Measurements from ENCODE around the gene TNNC2. TPM values are rescaled to one million over a fixed set of nuclear protein-coding genes. Genes with fewer than 3 reads are reported as not detected.

Gene TNNC2
- total RNA-seq, 2 experiments from 2014 or later: not detected

- Histone ChIP-seq H3K4me1 (ENCODE audit: insufficient read depth, low read length, poor library complexity, severe bottlenecking) (peaks cover 19% of the 10 kb centered on the region), H3K9me2 (ENCODE audit: insufficient read depth, low read length) (no peaks in the 10 kb centered on the region), H3K36me3 (ENCODE audit: insufficient read depth, low read length) (peaks cover 94% of the 10 kb centered on the region), H2AFZ (ENCODE audit: low read length) (peak within 1 kb of the TSS; percentile 61), H3K9me3 (ENCODE audit: low read length) (peaks cover 10% of the 10 kb centered on the region; the same call in 1 of the 2 replicates), H3K27ac (ENCODE audit: low read depth, low read length, poor library complexity, severe bottlenecking) (peak within 1 kb of the TSS; percentile 79), H3K4me3 (ENCODE audit: low read depth, low read length, poor library complexity, severe bottlenecking) (peak within 1 kb of the TSS; percentile 82), H4K20me1 (ENCODE audit: insufficient read depth, low read length) (no peaks in the 10 kb centered on the region), H3K79me2 (ENCODE audit: insufficient read depth, low read depth, low read length) (peaks cover 28% of the 10 kb centered on the region), H3K4me2 (ENCODE audit: low read length) (peak within 1 kb of the TSS; percentile 65)
- ChIA-PET POLR2A (interaction anchor here (1.1 to 1.3 kb wide), 2 partner anchors 46 to 69 kb away, joined by 4 to 7 read pairs; partner anchors contain the start of gene ZSWIM1), CTCF (ENCODE audit: unreplicated experiment) (interaction anchor here (0.8 to 1.4 kb wide), 2 partner anchors 14 to 158 kb away, joined by 3 to 4 read pairs; no protein-coding TSS in a partner anchor)
- peak; percentile 99 for DNase-seq (ENCODE audit: low spot score)
- intact Hi-C loops (cut with micrococcal nuclease; ENCODE audit: unreplicated experiment): loop anchor here (1.0 to 5.0 kb wide), 2 partner anchors 45 to 160 kb away; partner anchors contain the start of genes ACOT8, ZNF335 and ZSWIM3
- no TSS peak for BruUV-seq (replicated peaks)
- TF ChIP-seq, protein P1, sequence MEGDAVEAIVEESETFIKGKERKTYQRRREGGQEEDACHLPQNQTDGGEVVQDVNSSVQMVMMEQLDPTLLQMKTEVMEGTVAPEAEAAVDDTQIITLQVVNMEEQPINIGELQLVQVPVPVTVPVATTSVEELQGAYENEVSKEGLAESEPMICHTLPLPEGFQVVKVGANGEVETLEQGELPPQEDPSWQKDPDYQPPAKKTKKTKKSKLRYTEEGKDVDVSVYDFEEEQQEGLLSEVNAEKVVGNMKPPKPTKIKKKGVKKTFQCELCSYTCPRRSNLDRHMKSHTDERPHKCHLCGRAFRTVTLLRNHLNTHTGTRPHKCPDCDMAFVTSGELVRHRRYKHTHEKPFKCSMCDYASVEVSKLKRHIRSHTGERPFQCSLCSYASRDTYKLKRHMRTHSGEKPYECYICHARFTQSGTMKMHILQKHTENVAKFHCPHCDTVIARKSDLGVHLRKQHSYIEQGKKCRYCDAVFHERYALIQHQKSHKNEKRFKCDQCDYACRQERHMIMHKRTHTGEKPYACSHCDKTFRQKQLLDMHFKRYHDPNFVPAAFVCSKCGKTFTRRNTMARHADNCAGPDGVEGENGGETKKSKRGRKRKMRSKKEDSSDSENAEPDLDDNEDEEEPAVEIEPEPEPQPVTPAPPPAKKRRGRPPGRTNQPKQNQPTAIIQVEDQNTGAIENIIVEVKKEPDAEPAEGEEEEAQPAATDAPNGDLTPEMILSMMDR (conservative IDR thresholded peaks at IDR 0.05; ENCODE audit: low read length): no peak
- no peak for TF ChIP-seq EZH2phosphoT487 (IDR thresholded peaks at IDR 0.05; ENCODE audit: borderline replicate concordance, low read depth, low read length)
Observed at GRCh38 chr20:45812157-45813005, 14.7 kb downstream of the TNNC2 start, which contains the start of gene UBE2C. Gene UBE2C, plus strand, starts transcription at chr20:45812644. Its CDS starts 52 bp downstream, at chr20:45812696.

DNA sequence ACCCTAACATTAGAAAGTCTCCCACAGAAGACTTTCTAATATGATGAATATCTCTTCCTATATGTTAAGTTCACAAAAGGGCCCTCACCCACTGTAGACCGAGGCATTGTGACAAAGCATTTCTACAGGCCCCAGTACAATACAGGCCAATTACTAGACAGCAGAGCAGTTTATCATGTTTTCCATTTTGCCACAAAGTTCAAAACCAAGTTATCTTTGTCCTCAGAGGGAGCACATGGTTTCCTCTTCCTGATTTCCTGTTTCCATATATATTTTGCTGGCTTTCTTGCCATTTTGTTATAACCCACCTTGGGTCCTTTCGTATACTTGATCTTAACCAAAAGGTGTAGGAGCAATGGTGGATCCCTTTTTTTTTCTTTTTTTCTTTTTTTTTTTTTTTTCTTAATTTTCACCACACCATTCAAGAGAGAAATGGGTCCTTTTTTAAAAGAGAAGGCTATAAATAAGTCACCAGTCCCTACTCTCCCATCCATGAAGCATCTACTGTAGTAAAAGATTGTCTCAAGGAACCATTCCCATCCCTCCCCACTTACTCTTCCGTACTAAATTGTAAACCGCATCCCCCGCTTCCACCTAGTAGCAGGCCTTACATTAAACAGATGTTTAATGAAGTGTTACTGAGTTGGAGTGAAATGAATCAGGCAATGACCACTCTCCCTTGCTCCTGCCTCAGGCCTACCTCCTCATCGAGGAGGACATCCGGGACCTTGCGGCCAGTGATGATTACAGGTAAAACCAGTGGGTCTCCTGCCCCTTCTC is 16.7 kb downstream of the TNNC2 start:
- H3K4me2 ChIP-seq (ENCODE audit: low read length): no peak overlapping the region
- H3K4me3 ChIP-seq (ENCODE audit: low read depth, low read length, poor library complexity, severe bottlenecking): no peak overlapping the region
- peaks cover 12% of the 10 kb centered on the region for H3K4me1 ChIP-seq (ENCODE audit: insufficient read depth, low read length, poor library complexity, severe bottlenecking)
- no TSS peak for BruUV-seq (replicated peaks)
- no peaks in the 10 kb centered on the region for H4K20me1 ChIP-seq (ENCODE audit: insufficient read depth, low read length)
- intact Hi-C loops (cut with micrococcal nuclease; ENCODE audit: unreplicated experiment): loop anchor here (5.0 kb wide), 1 partner anchor 162 kb away; the partner anchor contains the start of gene ZNF335
- no peak overlapping the region for H3K27ac ChIP-seq (ENCODE audit: low read depth, low read length, poor library complexity, severe bottlenecking)
- no peak overlapping the region for H2AFZ ChIP-seq (ENCODE audit: low read length)
- H3K79me2 ChIP-seq (ENCODE audit: insufficient read depth, low read depth, low read length): peaks cover 24% of the 10 kb centered on the region
- no peak for DNase-seq (ENCODE audit: low spot score)
- H3K9me3 ChIP-seq (ENCODE audit: low read length): peaks cover 10% of the 10 kb centered on the region; the same call in 1 of the 2 replicates
- ChIA-PET POLR2A (no interaction called here), CTCF (ENCODE audit: unreplicated experiment) (no interaction called here)
- no peaks in the 10 kb centered on the region for H3K9me2 ChIP-seq (ENCODE audit: insufficient read depth, low read length)
- peaks cover 90% of the 10 kb centered on the region for H3K36me3 ChIP-seq (ENCODE audit: insufficient read depth, low read length)
- TF ChIP-seq, protein P1 (conservative IDR thresholded peaks at IDR 0.05; ENCODE audit: low read length): no peak
- no peak for TF ChIP-seq EZH2phosphoT487 (IDR thresholded peaks at IDR 0.05; ENCODE audit: borderline replicate concordance, low read depth, low read length)

Data from OCI-LY7 (cell line).